ENCODE data around the gene RAB38.

DNA sequence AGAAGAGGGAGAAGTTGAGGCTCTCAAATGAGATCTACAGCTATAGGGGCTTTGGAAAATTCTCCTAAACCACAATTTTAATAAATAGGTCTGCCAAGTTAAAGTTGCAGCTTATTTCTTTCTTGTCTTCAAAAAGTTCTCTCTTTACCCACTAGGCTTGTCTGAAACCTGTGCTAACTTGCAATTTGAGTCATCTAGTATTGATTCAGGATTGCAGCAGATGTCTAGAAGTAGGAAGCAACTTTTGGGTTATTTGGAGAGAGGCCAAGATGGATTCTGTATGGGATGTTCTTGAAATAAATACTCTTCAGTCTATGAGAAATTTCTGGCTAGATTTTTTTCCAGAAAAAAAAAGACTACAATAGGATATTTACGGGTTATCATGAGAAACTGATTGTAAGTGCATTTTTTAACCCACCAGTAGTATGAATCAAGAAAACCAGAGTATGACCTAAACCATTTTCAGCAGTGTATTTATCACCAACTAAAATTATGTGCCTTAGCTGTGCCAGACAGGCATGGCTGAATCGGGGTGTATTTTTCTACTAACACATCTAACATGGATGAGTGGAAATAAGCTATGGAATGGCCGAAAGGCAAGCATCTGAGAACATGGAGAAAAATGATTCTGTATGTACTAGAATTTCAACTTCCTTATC lies 4.9 kb upstream of the RAB38 start:
- no peak for TF ChIP-seq EZH2phosphoT487 (IDR thresholded peaks at IDR 0.05)
- TF ChIP-seq, protein P1, sequence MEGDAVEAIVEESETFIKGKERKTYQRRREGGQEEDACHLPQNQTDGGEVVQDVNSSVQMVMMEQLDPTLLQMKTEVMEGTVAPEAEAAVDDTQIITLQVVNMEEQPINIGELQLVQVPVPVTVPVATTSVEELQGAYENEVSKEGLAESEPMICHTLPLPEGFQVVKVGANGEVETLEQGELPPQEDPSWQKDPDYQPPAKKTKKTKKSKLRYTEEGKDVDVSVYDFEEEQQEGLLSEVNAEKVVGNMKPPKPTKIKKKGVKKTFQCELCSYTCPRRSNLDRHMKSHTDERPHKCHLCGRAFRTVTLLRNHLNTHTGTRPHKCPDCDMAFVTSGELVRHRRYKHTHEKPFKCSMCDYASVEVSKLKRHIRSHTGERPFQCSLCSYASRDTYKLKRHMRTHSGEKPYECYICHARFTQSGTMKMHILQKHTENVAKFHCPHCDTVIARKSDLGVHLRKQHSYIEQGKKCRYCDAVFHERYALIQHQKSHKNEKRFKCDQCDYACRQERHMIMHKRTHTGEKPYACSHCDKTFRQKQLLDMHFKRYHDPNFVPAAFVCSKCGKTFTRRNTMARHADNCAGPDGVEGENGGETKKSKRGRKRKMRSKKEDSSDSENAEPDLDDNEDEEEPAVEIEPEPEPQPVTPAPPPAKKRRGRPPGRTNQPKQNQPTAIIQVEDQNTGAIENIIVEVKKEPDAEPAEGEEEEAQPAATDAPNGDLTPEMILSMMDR (IDR thresholded peaks at IDR 0.05): no peak
- no peak for TF ChIP-seq EZH2 (IDR thresholded peaks at IDR 0.05)

Data from neural progenitor cell (in vitro differentiated cells).